ENCODE measurements around the gene ITGB6.

The ITGB6 gene

GRCh38 chr2:160199683-160200389, at the start of gene ITGB6:
TSS of gene ITGB6 (minus strand) at chr2:160200272. CDS start at chr2:160200063, 209 bp downstream.
- no peak for DNase-seq (ENCODE audit: low read depth)

GRCh38 chr2:160247296-160248035, 47.4 kb upstream of the ITGB6 start:
- DNase-seq (ENCODE audit: low read depth): no peak

GRCh38 chr2:160246356-160246755, 46.3 kb upstream of the ITGB6 start:
- DNase-seq (ENCODE audit: low read depth): no peak

- no peak for DNase-seq (ENCODE audit: low read depth)
Measured at GRCh38 chr2:160245614-160246155, 45.6 kb upstream of the ITGB6 start.

GRCh38 chr2:160242893-160243564, 43.0 kb upstream of the ITGB6 start:
- DNase-seq (ENCODE audit: low read depth): no peak

- DNase-seq (ENCODE audit: low read depth): peak; percentile 50
Measured at GRCh38 chr2:160241251-160242137, 41.4 kb upstream of the ITGB6 start.

- no peak for DNase-seq (ENCODE audit: low read depth)
Measured at GRCh38 chr2:160239436-160239835, 39.4 kb upstream of the ITGB6 start.

- DNase-seq (ENCODE audit: low read depth): no peak
Measured at GRCh38 chr2:160238392-160238791, 38.3 kb upstream of the ITGB6 start.

GRCh38 chr2:160232905-160233475, 32.9 kb upstream of the ITGB6 start:
- DNase-seq (ENCODE audit: low read depth): no peak

GRCh38 chr2:160229591-160229990, 29.5 kb upstream of the ITGB6 start:
- DNase-seq (ENCODE audit: low read depth): no peak

- DNase-seq (ENCODE audit: low read depth): peak; percentile 44
Measured at GRCh38 chr2:160228141-160228917, 28.3 kb upstream of the ITGB6 start.

- peak; percentile 64 for DNase-seq (ENCODE audit: low read depth)
Measured at GRCh38 chr2:160227293-160227915, 27.3 kb upstream of the ITGB6 start.

- DNase-seq (ENCODE audit: low read depth): no peak
Measured at GRCh38 chr2:160226367-160226766, 26.3 kb upstream of the ITGB6 start.

GRCh38 chr2:160225722-160226121, 25.6 kb upstream of the ITGB6 start:
- no peak for DNase-seq (ENCODE audit: low read depth)

- no peak for DNase-seq (ENCODE audit: low read depth)
Measured at GRCh38 chr2:160224507-160224906, 24.4 kb upstream of the ITGB6 start.

GRCh38 chr2:160224060-160224459, 24.0 kb upstream of the ITGB6 start:
- DNase-seq (ENCODE audit: low read depth): peak; percentile 75

- no peak for DNase-seq (ENCODE audit: low read depth)
Measured at GRCh38 chr2:160223560-160223959, 23.5 kb upstream of the ITGB6 start.

- DNase-seq (ENCODE audit: low read depth): no peak
Measured at GRCh38 chr2:160222546-160223283, 22.6 kb upstream of the ITGB6 start.
